ENCODE measurements around the gene KLK3.

DNA sequence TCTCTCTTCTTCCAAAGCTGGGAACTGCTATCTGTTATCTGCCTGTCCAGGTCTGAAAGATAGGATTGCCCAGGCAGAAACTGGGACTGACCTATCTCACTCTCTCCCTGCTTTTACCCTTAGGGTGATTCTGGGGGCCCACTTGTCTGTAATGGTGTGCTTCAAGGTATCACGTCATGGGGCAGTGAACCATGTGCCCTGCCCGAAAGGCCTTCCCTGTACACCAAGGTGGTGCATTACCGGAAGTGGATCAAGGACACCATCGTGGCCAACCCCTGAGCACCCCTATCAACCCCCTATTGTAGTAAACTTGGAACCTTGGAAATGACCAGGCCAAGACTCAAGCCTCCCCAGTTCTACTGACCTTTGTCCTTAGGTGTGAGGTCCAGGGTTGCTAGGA lies 5.1 kb downstream of the KLK3 start:
- no peak for TF ChIP-seq EZH2phosphoT487 (IDR thresholded peaks at IDR 0.05; ENCODE audit: borderline replicate concordance, low read length)
- no peak for TF ChIP-seq CTCF (conservative IDR thresholded peaks at IDR 0.05; ENCODE audit: low read depth, low read length)
- no peak for TF ChIP-seq EZH2 (IDR thresholded peaks at IDR 0.05; ENCODE audit: low read length, unreplicated experiment)
